Ishikawa (cell line): ENCODE results near the gene ARAP1.

Experiments used
- CEBPB ChIP-seq: IDR thresholded peaks from 2 replicates; pipeline ENCODE4 v1.6.1; 2012
- CREB1 ChIP-seq: IDR thresholded peaks from 2 replicates; pipeline ENCODE4 v1.6.1; 2012; ENCODE audit warnings: low read depth
- EGR1 ChIP-seq: IDR thresholded peaks from 2 replicates; pipeline ENCODE4 v1.6.1; 2012
- EP300 ChIP-seq: IDR thresholded peaks from 2 replicates; pipeline ENCODE4 v1.6.1; 2012; ENCODE audit warnings: borderline replicate concordance
- FOXM1 ChIP-seq: IDR thresholded peaks from 2 replicates; pipeline ENCODE4 v1.6.1; 2012; ENCODE audit warnings: low read depth, borderline replicate concordance
- MAX ChIP-seq: IDR thresholded peaks from 2 replicates; pipeline ENCODE4 v1.6.1; 2012
- NFIC ChIP-seq: IDR thresholded peaks from 2 replicates; pipeline ENCODE4 v1.6.1; 2012
- RAD21 ChIP-seq: IDR thresholded peaks from 2 replicates; pipeline ENCODE4 v1.6.1; 2012; ENCODE audit warnings: low read depth
- REST ChIP-seq: IDR thresholded peaks from 2 replicates; pipeline ENCODE4 v1.6.1; 2012; ENCODE audit warnings: low read depth, mild to moderate bottlenecking
- TAF1 ChIP-seq: IDR thresholded peaks from 2 replicates; pipeline ENCODE4 v1.6.1; 2012; ENCODE audit warnings: low read depth, mild to moderate bottlenecking
- TCF12 ChIP-seq: IDR thresholded peaks from 2 replicates; pipeline ENCODE4 v1.6.1; 2012; ENCODE audit warnings: low read depth
- TEAD4 ChIP-seq: IDR thresholded peaks from 2 replicates; pipeline ENCODE4 v1.6.1; 2012
- USF1 ChIP-seq: IDR thresholded peaks from 2 replicates; pipeline ENCODE4 v1.6.1; 2012
- YY1 ChIP-seq: IDR thresholded peaks from 2 replicates; pipeline ENCODE4 v1.6.1; 2012; ENCODE audit warnings: low read depth

GRCh38 chr11:72741429-72741833 is 10.8 kb downstream of the ARAP1 start:
- TF ChIP-seq REST = no peak
- TF ChIP-seq YY1 = no peak
- TF ChIP-seq EP300 = no peak
- TF ChIP-seq EGR1 = no peak
- TF ChIP-seq CEBPB = no peak
- no peak for TF ChIP-seq TEAD4
- TF ChIP-seq MAX = no peak
- no peak for TF ChIP-seq FOXM1
- TF ChIP-seq NFIC = no peak
- no peak for TF ChIP-seq TAF1
- no peak for TF ChIP-seq CREB1
- no peak for TF ChIP-seq RAD21
- TF ChIP-seq TCF12 = no peak
- TF ChIP-seq USF1 = no peak
